Keratinocyte (primary cell): ENCODE data around the gene ADGRA3. TPM values are rescaled to one million over a fixed set of nuclear protein-coding genes. Genes with fewer than 3 reads are reported as not detected.

Experiments
- DNase-seq: peaks from one replicate; pipeline ENCODE4 v3.0.0-alpha.2; 2011; ENCODE audit warnings: low read depth, missing footprints, low spot score
- FAIRE-seq: peaks from 2 replicates; lab custom pipeline; 2011; peaks lifted over from hg19 to GRCh38; lab: Jason Lieb, UNC
- H2AFZ ChIP-seq: 2 replicates; pipeline ENCODE4 v1.6.0; 2012; ENCODE audit warnings: low read length, control low read depth, inconsistent platforms; ENCODE audit not compliant: control insufficient read depth
- H3K27ac ChIP-seq: 2 replicates; pipeline ENCODE4 v1.5.1; 2011; ENCODE audit warnings: low read length; ENCODE audit not compliant: control insufficient read depth, insufficient read depth
- H3K27me3 ChIP-seq: 3 replicates; pipeline ENCODE4 v1.6.0; 2011; ENCODE audit warnings: low read length; ENCODE audit not compliant: control insufficient read depth, insufficient read depth; ENCODE audit errors: extremely low read depth
- H3K36me3 ChIP-seq, 2 experiments: 2 replicates in 1 of 2; 3 replicates in 1 of 2; pipeline ENCODE4 v1.5.1; 2011; ENCODE audit warnings: low read length in 2 of 2, mild to moderate bottlenecking in 1 of 2; ENCODE audit not compliant: control insufficient read depth in 2 of 2, insufficient read depth in 2 of 2; ENCODE audit errors: extremely low read depth in 1 of 2
- H3K4me1 ChIP-seq: 3 replicates; pipeline ENCODE4 v1.5.1; 2011; ENCODE audit warnings: low read length; ENCODE audit not compliant: control insufficient read depth, insufficient read depth; ENCODE audit errors: extremely low read depth
- H3K4me2 ChIP-seq: 3 replicates; pipeline ENCODE4 v1.6.0; 2011; ENCODE audit warnings: low read depth, low read length; ENCODE audit not compliant: control insufficient read depth, insufficient read depth; ENCODE audit errors: extremely low read depth
- H3K4me3 ChIP-seq, 3 experiments: fragments of 200-600 bp in 1 of 3; sonication (generic) in 1 of 3; 2 replicates in 2 of 3; 3 replicates in 1 of 3; pipeline ENCODE4 v1.5.1; 2011 to 2016; ENCODE audit warnings: low read length in 3 of 3, mild to moderate bottlenecking in 3 of 3, control low read depth in 2 of 3, inconsistent platforms in 1 of 3, low read depth in 1 of 3, mixed read lengths in 1 of 3, mixed run types in 1 of 3, moderate library complexity in 1 of 3; ENCODE audit not compliant: control insufficient read depth in 2 of 3, insufficient read depth in 2 of 3; ENCODE audit errors: extremely low read depth in 1 of 3
- H3K79me2 ChIP-seq: 2 replicates; pipeline ENCODE4 v1.6.0; 2012; ENCODE audit warnings: low read length; ENCODE audit not compliant: control insufficient read depth, insufficient read depth
- H3K9ac ChIP-seq: 3 replicates; pipeline ENCODE4 v1.6.0; 2011; ENCODE audit warnings: low read length; ENCODE audit not compliant: control insufficient read depth, insufficient read depth; ENCODE audit errors: extremely low read depth
- H3K9me1 ChIP-seq: 3 replicates; pipeline ENCODE4 v1.6.0; 2011; ENCODE audit warnings: low read length; ENCODE audit not compliant: control insufficient read depth, insufficient read depth; ENCODE audit errors: extremely low read depth
- H3K9me3 ChIP-seq: 2 replicates; pipeline ENCODE4 v1.5.1; 2012; ENCODE audit warnings: low read depth, low read length; ENCODE audit not compliant: control insufficient read depth
- H4K20me1 ChIP-seq: 3 replicates; pipeline ENCODE4 v1.6.0; 2011; ENCODE audit warnings: low read length; ENCODE audit not compliant: control insufficient read depth, insufficient read depth; ENCODE audit errors: extremely low read depth
- CTCF ChIP-seq, 3 experiments: IDR thresholded peaks in 1 of 3; conservative IDR thresholded peaks in 1 of 3; optimal IDR thresholded peaks in 1 of 3; 2 replicates in 2 of 3; 3 replicates in 1 of 3; pipeline versions ENCODE3 to v1.5.1; 2011; ENCODE audit warnings: low read length in 3 of 3, mild to moderate bottlenecking in 3 of 3, moderate library complexity in 2 of 3, control low read depth in 1 of 3, inconsistent platforms in 1 of 3; ENCODE audit not compliant: insufficient read depth in 2 of 3; ENCODE audit errors: extremely low read depth in 1 of 3
- EZH2 ChIP-seq: IDR thresholded peaks from one replicate; pipeline ENCODE4 v1.6.1; 2012; ENCODE audit warnings: inconsistent platforms, mild to moderate bottlenecking, low read length, moderate library complexity
- dilution Hi-C: fragments of 300-500 bp; cut with MboI; formaldehyde crosslinking; loops from one replicate; pipeline ENCODE4 v1.7.0; 2020; ENCODE audit warnings: low sequenced_read_pairs; ENCODE audit not compliant: extremely low pct_ligation_motif_present
- polyA plus RNA-seq, 5 experiments: library from polyadenylated mRNA; depleted of rRNA in 3 of 5; stranded (reverse) in 3 of 5; stranded (forward) in 1 of 5; unstranded in 1 of 5; fragments of >200 nt; gene quantifications; 1 replicate in 1 of 5; 2 replicates in 3 of 5; 3 replicates in 1 of 5; pipeline versions ENCODE4 v1.2.1 to v1.2.3, GENCODE V29; 2011 to 2012; ENCODE audit warnings: missing spikeins in 2 of 5, low read depth in 1 of 5, low replicate concordance in 1 of 5

ADGRA3 gene
- polyA plus RNA-seq, 1 donor (not counting 4 experiments of a cell fraction or from before 2014, with no cell fraction given), result 38.7 TPM

- no peak overlapping the region for H3K9ac ChIP-seq
- no peaks in the 10 kb centered on the region for H3K27me3 ChIP-seq
- H3K4me1 ChIP-seq, result no peaks in the 10 kb centered on the region
- H3K9me3 ChIP-seq, result no peaks in the 10 kb centered on the region
- H3K27ac ChIP-seq, result no peak overlapping the region
- TF ChIP-seq CTCF (optimal IDR thresholded peaks at IDR 0.05 in 1 of 3, IDR thresholded peaks at IDR 0.05 in 1 of 3, conservative IDR thresholded peaks at IDR 0.05 in 1 of 3; ENCODE audit: extremely low read depth in 1 of 3, insufficient read depth in 2 of 3, low read length in 3 of 3) (no peak), EZH2 (no peak)
- dilution Hi-C loops, result no loop called here
- no peak overlapping the region for H3K4me3 ChIP-seq
- no peaks in the 10 kb centered on the region for H3K36me3 ChIP-seq
- H3K4me2 ChIP-seq, result no peak overlapping the region
- DNase-seq (no peak), FAIRE-seq (no peak)
- H3K9me1 ChIP-seq, result no peaks in the 10 kb centered on the region
- H2AFZ ChIP-seq, result no peak overlapping the region
- H4K20me1 ChIP-seq, result no peaks in the 10 kb centered on the region
- H3K79me2 ChIP-seq, result no peaks in the 10 kb centered on the region
These were observed 5.4 kb upstream of the ADGRA3 start for GRCh38 chr4:22521240-22521639.

- Histone ChIP-seq H3K27me3 (no peaks in the 10 kb centered on the region), H3K79me2 (peaks cover 50% of the 10 kb centered on the region), H3K4me1 (peaks cover 9% of the 10 kb centered on the region), H3K36me3 (no peaks in the 10 kb centered on the region), H2AFZ (peak overlapping the region; percentile 61), H3K9me1 (no peaks in the 10 kb centered on the region), H3K27ac (peak overlapping the region; percentile 77), H3K4me2 (peak overlapping the region; percentile 75), H3K9ac (peak overlapping the region; percentile 86), H3K9me3 (no peaks in the 10 kb centered on the region), H3K4me3 (peak overlapping the region; percentile 52 to 86 (median 72)), H4K20me1 (no peaks in the 10 kb centered on the region)
- dilution Hi-C loops, result no loop called here
- no peak for DNase-seq
- peak; percentile 29 for FAIRE-seq
- peak in 1 of 3 experiments; percentile 33 for TF ChIP-seq CTCF (optimal IDR thresholded peaks at IDR 0.05 in 1 of 3, IDR thresholded peaks at IDR 0.05 in 1 of 3, conservative IDR thresholded peaks at IDR 0.05 in 1 of 3; ENCODE audit: extremely low read depth in 1 of 3, insufficient read depth in 2 of 3, low read length in 3 of 3)
- no peak for TF ChIP-seq EZH2
These were observed 550 bp downstream of the ADGRA3 start for GRCh38 chr4:22515145-22515887.
